Measurements from ENCODE around the gene ATP6V0E1. TPM values are rescaled to one million over a fixed set of nuclear protein-coding genes. Genes with fewer than 3 reads are reported as not detected.

ATP6V0E1 gene
- total RNA-seq, 1 donor from 2014 or later, result 272 TPM

DNA sequence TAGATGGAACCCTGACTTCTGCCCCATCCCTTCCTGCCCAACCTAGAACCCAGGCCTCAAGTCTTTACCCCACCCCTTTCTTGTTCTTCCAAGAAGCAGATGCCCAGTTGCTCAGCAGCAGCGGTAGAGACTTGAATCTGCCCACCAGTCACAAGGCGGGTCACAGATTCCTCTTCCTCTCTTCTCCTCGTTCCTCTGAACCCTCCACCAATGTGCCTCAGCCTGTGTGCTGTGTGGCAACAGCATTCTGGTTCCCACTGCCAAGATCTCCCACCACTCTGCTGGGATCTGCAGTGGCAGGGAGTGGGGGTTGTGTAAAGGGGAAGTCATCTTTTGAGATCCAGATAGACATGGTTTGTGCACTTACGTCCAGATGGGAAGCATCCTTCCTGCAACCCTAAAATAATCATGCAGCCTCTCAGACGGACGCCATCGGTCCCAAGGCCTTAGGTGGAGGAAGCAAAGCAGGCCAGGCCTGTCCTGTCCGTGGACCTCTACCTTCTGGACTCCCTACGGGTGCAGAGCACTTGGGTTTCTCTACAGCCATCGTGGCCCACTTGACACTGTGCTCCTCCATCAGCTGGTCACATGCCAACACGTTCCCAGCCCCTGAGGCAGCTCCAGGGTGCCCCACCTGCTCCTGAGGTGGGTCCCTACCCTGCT, 32.1 kb upstream of the ATP6V0E1 start:
- Mint-ChIP-seq H3K36me3 (ENCODE audit: low read depth) (peaks cover 8% of the 10 kb centered on the region), H3K4me3 (ENCODE audit: unreplicated experiment) (no peak overlapping the region), H3K27ac (ENCODE audit: unreplicated experiment) (peak overlapping the region; percentile 92), H3K4me1 (ENCODE audit: low read depth) (peaks cover 52% of the 10 kb centered on the region), H3K27me3 (ENCODE audit: low read depth) (no peaks in the 10 kb centered on the region), H3K9me3 (ENCODE audit: low read depth) (no peaks in the 10 kb centered on the region)
- DNase-seq (ENCODE audit: low spot score), result no peak
- TF ChIP-seq, protein P1, sequence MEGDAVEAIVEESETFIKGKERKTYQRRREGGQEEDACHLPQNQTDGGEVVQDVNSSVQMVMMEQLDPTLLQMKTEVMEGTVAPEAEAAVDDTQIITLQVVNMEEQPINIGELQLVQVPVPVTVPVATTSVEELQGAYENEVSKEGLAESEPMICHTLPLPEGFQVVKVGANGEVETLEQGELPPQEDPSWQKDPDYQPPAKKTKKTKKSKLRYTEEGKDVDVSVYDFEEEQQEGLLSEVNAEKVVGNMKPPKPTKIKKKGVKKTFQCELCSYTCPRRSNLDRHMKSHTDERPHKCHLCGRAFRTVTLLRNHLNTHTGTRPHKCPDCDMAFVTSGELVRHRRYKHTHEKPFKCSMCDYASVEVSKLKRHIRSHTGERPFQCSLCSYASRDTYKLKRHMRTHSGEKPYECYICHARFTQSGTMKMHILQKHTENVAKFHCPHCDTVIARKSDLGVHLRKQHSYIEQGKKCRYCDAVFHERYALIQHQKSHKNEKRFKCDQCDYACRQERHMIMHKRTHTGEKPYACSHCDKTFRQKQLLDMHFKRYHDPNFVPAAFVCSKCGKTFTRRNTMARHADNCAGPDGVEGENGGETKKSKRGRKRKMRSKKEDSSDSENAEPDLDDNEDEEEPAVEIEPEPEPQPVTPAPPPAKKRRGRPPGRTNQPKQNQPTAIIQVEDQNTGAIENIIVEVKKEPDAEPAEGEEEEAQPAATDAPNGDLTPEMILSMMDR (IDR thresholded peaks at IDR 0.05), result no peak

DNA sequence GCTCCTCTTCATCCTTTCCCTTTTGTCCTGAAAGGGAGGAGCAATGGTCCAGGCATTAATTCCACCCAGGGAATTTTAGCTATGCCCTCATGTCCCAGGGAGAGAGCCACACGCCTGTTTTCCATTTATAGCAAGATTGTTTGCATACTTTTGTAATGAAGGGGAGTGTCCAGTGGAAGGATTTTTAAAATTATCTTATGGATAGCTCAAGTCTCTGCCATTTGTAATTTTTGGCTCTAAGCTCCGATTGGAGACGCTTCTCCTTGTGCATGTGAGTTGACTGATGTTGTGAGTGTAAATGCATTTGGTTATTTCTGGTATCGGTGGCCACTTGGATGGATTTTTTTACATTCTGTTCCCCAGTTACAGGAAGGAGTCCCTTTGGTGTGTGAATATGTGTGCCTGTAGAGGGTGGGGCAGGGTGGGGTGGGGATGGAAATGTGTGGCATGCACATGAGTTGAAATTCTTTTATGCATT, 31.5 kb upstream of the ATP6V0E1 start:
- Mint-ChIP-seq H3K27ac (ENCODE audit: unreplicated experiment) (peak overlapping the region; percentile 92), H3K27me3 (ENCODE audit: low read depth) (no peaks in the 10 kb centered on the region), H3K4me1 (ENCODE audit: low read depth) (peaks cover 55% of the 10 kb centered on the region), H3K4me3 (ENCODE audit: unreplicated experiment) (peak overlapping the region; percentile 11), H3K36me3 (ENCODE audit: low read depth) (peaks cover 8% of the 10 kb centered on the region), H3K9me3 (ENCODE audit: low read depth) (no peaks in the 10 kb centered on the region)
- no peak for DNase-seq (ENCODE audit: low spot score)
- TF ChIP-seq, protein P1 (IDR thresholded peaks at IDR 0.05), result no peak

DNA sequence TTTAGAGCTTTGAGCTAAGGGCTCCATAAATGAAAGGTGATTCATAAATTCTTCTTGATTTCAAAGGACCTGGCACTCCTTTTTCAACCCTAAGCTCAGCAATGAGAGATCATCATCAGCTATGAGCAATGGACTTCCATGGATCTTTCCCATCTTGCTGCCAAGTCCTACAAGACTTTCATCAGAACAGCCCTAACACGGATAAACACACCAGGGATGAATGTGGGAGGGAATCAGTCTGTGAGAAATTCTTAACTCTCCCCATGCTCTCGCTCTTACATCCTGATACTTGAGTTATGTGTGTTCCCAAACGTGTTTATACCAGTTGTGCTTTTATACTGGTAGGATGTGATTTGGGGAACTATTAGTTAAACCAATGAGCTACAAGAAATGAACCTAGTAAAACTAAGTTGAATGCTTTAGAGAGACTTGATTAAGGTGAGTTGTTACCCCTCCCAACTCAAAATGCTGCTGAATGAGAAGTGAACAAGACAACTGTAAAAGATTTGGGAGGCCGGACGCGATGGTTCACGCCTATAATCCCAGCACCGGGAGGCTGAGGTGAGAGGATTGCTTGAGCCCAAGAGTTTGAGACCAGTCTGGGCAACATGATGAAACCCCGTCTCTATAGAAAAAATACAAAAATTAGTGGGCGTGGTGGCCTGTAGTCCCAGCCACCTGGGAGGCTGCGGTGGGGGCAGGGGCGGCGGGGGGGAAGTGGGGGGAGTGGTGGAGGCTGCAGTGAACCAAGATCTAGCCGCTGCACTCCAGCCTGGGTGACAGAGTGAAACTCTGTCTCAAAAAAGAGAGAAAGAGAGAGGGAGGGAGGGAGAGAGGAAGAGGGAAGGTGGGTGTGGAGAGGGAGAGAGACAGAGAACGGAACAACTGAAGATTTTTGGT, 29.5 kb upstream of the ATP6V0E1 start:
- DNase-seq (ENCODE audit: low spot score), result no peak
- H3K27ac Mint-ChIP-seq (ENCODE audit: unreplicated experiment), result peak overlapping the region; percentile 92
- no peaks in the 10 kb centered on the region for H3K27me3 Mint-ChIP-seq (ENCODE audit: low read depth)
- H3K9me3 Mint-ChIP-seq (ENCODE audit: low read depth), result no peaks in the 10 kb centered on the region
- H3K36me3 Mint-ChIP-seq (ENCODE audit: low read depth), result peaks cover 3% of the 10 kb centered on the region
- H3K4me1 Mint-ChIP-seq (ENCODE audit: low read depth), result peaks cover 59% of the 10 kb centered on the region
- TF ChIP-seq, protein P1 (IDR thresholded peaks at IDR 0.05), result no peak
- H3K4me3 Mint-ChIP-seq (ENCODE audit: unreplicated experiment), result peak overlapping the region; percentile 4

DNA sequence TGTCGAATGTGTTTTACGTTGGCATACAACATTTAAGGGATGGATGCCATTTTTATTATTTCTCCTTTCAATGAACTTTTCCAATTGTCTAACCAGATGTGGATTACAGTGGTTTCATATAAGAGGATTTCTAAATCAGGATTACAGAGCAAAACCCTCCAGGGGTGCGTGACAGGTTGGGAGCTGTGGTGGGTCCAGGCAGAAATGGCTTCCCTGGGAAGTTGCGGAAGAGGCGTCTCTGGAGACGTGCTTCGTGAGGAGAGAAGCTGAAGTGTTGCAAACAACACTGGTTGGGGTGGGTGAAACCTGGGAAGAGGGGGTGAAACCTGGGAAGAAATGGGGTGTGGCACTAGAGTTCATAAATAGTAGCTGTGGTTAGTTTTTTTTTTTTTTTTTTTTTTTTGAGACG, 28.8 kb upstream of the ATP6V0E1 start:
- H3K4me3 Mint-ChIP-seq (ENCODE audit: unreplicated experiment), result peak overlapping the region; percentile 0
- peaks cover 3% of the 10 kb centered on the region for H3K36me3 Mint-ChIP-seq (ENCODE audit: low read depth)
- TF ChIP-seq, protein P1 (IDR thresholded peaks at IDR 0.05), result no peak
- no peak for DNase-seq (ENCODE audit: low spot score)
- H3K9me3 Mint-ChIP-seq (ENCODE audit: low read depth), result no peaks in the 10 kb centered on the region
- H3K27me3 Mint-ChIP-seq (ENCODE audit: low read depth), result no peaks in the 10 kb centered on the region
- H3K27ac Mint-ChIP-seq (ENCODE audit: unreplicated experiment), result peak overlapping the region; percentile 92
- peaks cover 62% of the 10 kb centered on the region for H3K4me1 Mint-ChIP-seq (ENCODE audit: low read depth)

GRCh38 chr5:172956228-172956627, 27.3 kb upstream of the ATP6V0E1 start:
- peaks cover 3% of the 10 kb centered on the region for H3K36me3 Mint-ChIP-seq (ENCODE audit: low read depth)
- peaks cover 70% of the 10 kb centered on the region for H3K4me1 Mint-ChIP-seq (ENCODE audit: low read depth)
- H3K27ac Mint-ChIP-seq (ENCODE audit: unreplicated experiment), result peak overlapping the region; percentile 92
- no peaks in the 10 kb centered on the region for H3K27me3 Mint-ChIP-seq (ENCODE audit: low read depth)
- TF ChIP-seq, protein P1 (IDR thresholded peaks at IDR 0.05), result no peak
- H3K4me3 Mint-ChIP-seq (ENCODE audit: unreplicated experiment), result no peak overlapping the region
- H3K9me3 Mint-ChIP-seq (ENCODE audit: low read depth), result no peaks in the 10 kb centered on the region
- no peak for DNase-seq (ENCODE audit: low spot score)
